OCI-LY1 (cell line): ENCODE measurements around the gene POLR3E.

Source experiments
- EZH2 ChIP-seq: fragments of 200-600 bp; sonication (generic), shearing (Covaris generic); IDR thresholded peaks from 2 replicates; pipeline ENCODE4 v1.8.0; 2017; ENCODE audit warnings: borderline replicate concordance, mixed run types, mild to moderate bottlenecking, antibody characterized with exemption, low read length, moderate library complexity, mixed read lengths
- TF ChIP-seq, protein P1 (sequence below): fragments of 200-600 bp; sonication (generic), shearing (Covaris generic); IDR thresholded peaks from 2 replicates; pipeline ENCODE4 v1.5.1; 2017; ENCODE audit warnings: mild to moderate bottlenecking, antibody characterized with exemption, low read length, moderate library complexity, mixed read lengths

DNA sequence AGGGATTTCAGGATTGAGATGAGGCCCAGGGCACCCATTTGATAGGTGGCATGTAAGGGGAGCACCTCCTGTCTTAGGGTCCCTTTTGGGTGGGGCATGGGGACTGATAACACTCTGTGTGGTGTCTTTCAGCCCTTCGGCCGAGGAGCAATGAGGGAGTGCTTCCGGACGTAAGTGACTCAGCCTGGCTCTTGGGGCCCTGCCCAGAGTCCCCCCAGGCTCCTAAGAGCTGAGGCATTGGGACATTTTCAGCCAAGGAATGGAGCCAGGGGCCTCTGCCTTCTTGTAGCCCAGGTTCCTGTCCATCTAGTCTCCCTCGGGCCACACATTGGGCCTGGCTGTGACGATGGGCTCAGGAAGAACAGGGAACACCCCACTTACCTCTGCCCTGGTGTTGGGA, 46.7 kb upstream of the POLR3E start:
- TF ChIP-seq, protein P1, sequence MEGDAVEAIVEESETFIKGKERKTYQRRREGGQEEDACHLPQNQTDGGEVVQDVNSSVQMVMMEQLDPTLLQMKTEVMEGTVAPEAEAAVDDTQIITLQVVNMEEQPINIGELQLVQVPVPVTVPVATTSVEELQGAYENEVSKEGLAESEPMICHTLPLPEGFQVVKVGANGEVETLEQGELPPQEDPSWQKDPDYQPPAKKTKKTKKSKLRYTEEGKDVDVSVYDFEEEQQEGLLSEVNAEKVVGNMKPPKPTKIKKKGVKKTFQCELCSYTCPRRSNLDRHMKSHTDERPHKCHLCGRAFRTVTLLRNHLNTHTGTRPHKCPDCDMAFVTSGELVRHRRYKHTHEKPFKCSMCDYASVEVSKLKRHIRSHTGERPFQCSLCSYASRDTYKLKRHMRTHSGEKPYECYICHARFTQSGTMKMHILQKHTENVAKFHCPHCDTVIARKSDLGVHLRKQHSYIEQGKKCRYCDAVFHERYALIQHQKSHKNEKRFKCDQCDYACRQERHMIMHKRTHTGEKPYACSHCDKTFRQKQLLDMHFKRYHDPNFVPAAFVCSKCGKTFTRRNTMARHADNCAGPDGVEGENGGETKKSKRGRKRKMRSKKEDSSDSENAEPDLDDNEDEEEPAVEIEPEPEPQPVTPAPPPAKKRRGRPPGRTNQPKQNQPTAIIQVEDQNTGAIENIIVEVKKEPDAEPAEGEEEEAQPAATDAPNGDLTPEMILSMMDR, result no peak
- no peak for TF ChIP-seq EZH2
